Measurements from ENCODE around the gene ROR2. TPM values are rescaled to one million over a fixed set of nuclear protein-coding genes. Genes with fewer than 3 reads are reported as not detected.

ROR2 gene
- total RNA-seq, 1 experiment from 2014 or later, result 2.7 TPM

DNA sequence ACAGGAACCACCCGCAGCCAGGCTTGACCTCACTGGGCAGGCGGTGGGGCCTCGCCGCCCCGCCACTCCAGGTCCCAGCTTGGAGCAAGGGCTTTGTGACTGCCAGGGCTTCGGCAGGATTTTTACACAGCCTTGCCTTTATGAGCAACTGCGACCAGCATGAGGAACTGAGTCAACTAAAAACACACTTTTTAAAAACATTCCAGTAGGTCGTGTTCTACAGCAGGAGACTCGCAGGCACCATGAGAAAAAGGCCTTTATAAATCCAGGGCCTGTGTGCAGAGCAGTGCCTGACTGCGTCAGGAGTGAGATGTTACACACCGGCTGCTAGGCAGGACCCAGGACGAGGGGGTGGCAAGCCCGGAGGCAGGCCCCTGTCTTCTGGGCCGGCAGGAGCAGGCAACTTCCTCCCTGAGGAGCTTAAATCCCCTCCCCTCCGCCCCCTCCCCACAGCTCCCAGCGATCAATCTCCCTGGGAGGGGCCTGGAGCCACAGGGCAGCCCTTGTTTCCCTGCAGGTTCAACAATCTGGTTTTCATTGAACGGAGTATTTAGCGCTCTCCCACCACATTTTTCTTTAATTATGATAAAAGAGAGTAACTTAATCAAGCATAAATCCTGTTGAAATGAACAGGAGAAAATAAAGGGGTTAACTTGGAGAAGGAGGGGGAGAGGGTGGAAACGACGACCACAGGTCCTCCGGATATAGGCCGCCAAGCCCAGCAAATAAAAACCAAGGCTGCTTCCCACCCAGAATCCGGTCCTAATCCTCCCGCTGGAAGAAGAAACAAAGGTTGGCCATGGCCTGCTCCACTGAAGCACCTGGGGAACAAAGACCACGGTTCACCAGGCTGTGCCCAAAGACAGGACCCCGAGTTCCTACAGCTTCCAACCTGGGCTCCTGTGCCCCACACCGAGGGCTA lies 92.5 kb downstream of the ROR2 start:
- Histone ChIP-seq H3K79me1 (ENCODE audit: insufficient read depth, low read depth, low read length, poor library complexity, severe bottlenecking) (no peaks in the 10 kb centered on the region), H3T11ph (ENCODE audit: low read length) (no peak overlapping the region), H3K23me2 (ENCODE audit: insufficient read length, low read depth, low read length, poor library complexity, severe bottlenecking) (no peaks in the 10 kb centered on the region), H2AK5ac (ENCODE audit: insufficient read length, low read length) (no peak overlapping the region), H3K4me1 (ENCODE audit: insufficient read depth, low read length) (peaks cover 2% of the 10 kb centered on the region; the same call in 1 of the 2 replicates), H2BK12ac (ENCODE audit: insufficient read length, low read depth, low read length) (no peak overlapping the region), H3K9me3 (ENCODE audit: control insufficient read depth, low read depth, low read length) (no peaks in the 10 kb centered on the region), H3K9ac (ENCODE audit: extremely low read depth, insufficient read length, low read length) (no peak overlapping the region), H3K79me2 (ENCODE audit: insufficient read depth, low read length) (no peaks in the 10 kb centered on the region), H4K20me1 (ENCODE audit: control insufficient read depth, insufficient read depth, insufficient read length) (no peaks in the 10 kb centered on the region), H3K23ac (ENCODE audit: insufficient read length, low read depth, low read length) (no peak overlapping the region), H2AFZ (ENCODE audit: low read length) (no peak overlapping the region), H2BK20ac (ENCODE audit: low read depth, low read length, poor library complexity, severe bottlenecking) (no peak overlapping the region), H3K27me3 (ENCODE audit: insufficient read depth, low read length) (no peaks in the 10 kb centered on the region), H4K91ac (ENCODE audit: insufficient read length, low read depth, low read length) (no peak overlapping the region), H4K5ac (ENCODE audit: insufficient read length, low read depth, low read length) (no peak overlapping the region), H2BK120ac (ENCODE audit: low read depth, low read length, poor library complexity, severe bottlenecking) (no peak overlapping the region), H3K4ac (ENCODE audit: low read depth, low read length) (no peak overlapping the region), H3K27ac (ENCODE audit: insufficient read length, low read depth, low read length) (no peak overlapping the region), H3K18ac (ENCODE audit: insufficient read length, low read depth, low read length) (no peak overlapping the region), H2BK15ac (ENCODE audit: low read depth, low read length) (no peak overlapping the region), H4K8ac (replicated peaks; ENCODE audit: insufficient read length, low read depth, low read length) (no peak overlapping the region), H3K4me2 (ENCODE audit: insufficient read depth, insufficient read length, low read length) (no peak overlapping the region), H3K14ac (ENCODE audit: insufficient read depth, low read length) (peak overlapping the region; percentile 49; the same call in 1 of the 2 replicates), H3K56ac (ENCODE audit: insufficient read length, low read depth, low read length) (no peak overlapping the region), H2BK5ac (ENCODE audit: insufficient read length, low read length) (no peak overlapping the region)
- Mint-ChIP-seq H3K4me1 (peaks cover 28 to 39% of the 10 kb centered on the region in 2 experiments), H3K36me3 (ENCODE audit: insufficient read depth in 1 of 3, low read depth in 3 of 3) (peaks cover 0 to 15% (median 5%) of the 10 kb centered on the region in 3 experiments; a peak in 5 of 7 replicates), H3K27ac (peak overlapping the region in 2 of 3 experiments; percentile 44 to 79; a peak in 3 of 7 replicates), H3K4me3 (no peak overlapping the region), H3K27me3 (ENCODE audit: low read depth) (peaks cover 8% of the 10 kb centered on the region; the same call in 1 of the 2 replicates), H3K9me3 (peaks cover 8 to 18% of the 10 kb centered on the region in 2 experiments; a peak in 4 of 5 replicates)
- DNase-seq, result peak; percentile 73
- WGBS (ENCODE audit: extremely low coverage, insufficient read length, low lambda C conversion rate), result no CpG with 5 or more reads among the region's 27 CpGs
- TF ChIP-seq CTCF (conservative IDR thresholded peaks at IDR 0.05), result no peak
